HUES64 (cell line): ENCODE data around the gene USP8.
"Not testable (repeated sequence)": the region's sequence is repeated elsewhere in the genome, so short reads cannot be mapped to it uniquely, and the experiment has no call there.

ENCODE experiments used
- H3K27ac ChIP-seq: 2 replicates; pipeline ENCODE4 v1.7.0; 2013; ENCODE audit warnings: low read depth, low read length, inconsistent platforms
- H3K27me3 ChIP-seq: 2 replicates; pipeline ENCODE4 v1.6.1; 2013; ENCODE audit warnings: mild to moderate bottlenecking, low read length; ENCODE audit not compliant: insufficient read depth
- H3K36me3 ChIP-seq: 2 replicates; pipeline ENCODE4 v1.6.1; 2013; ENCODE audit warnings: mild to moderate bottlenecking, low read length; ENCODE audit not compliant: insufficient read depth
- H3K4me1 ChIP-seq: 2 replicates; pipeline ENCODE4 v1.6.1; 2013; ENCODE audit warnings: mild to moderate bottlenecking, low read length, moderate library complexity; ENCODE audit not compliant: insufficient read depth
- H3K4me3 ChIP-seq: 2 replicates; pipeline ENCODE4 v1.5.1; 2013; ENCODE audit warnings: mild to moderate bottlenecking, low read length, moderate library complexity
- H3K9ac ChIP-seq: 2 replicates; pipeline ENCODE4 v1.6.1; 2013; ENCODE audit warnings: mild to moderate bottlenecking, low read depth, low read length
- H3K9me3 ChIP-seq: 2 replicates; pipeline ENCODE4 v1.6.1; 2013; ENCODE audit warnings: low read depth, low read length; ENCODE audit not compliant: insufficient read depth
- WGBS: fragments of 150-250, 120-280 bp; methylation state at CpG from one replicate; pipeline ENCODE4 v1.1.7; 2013; ENCODE audit warnings: missing lambda C conversion rate; 5-methylcytosine and 5-hydroxymethylcytosine counted together

Gene USP8

GRCh38 chr15:50415752-50416404 is 8.3 kb upstream of the USP8 start:
- no peaks in the 10 kb centered on the region for H3K9me3 ChIP-seq
- no peak overlapping the region for H3K4me3 ChIP-seq
- no peak overlapping the region for H3K9ac ChIP-seq
- 90% methylated on average over 1 of the region's 3 CpGs for WGBS
- no peaks in the 10 kb centered on the region for H3K36me3 ChIP-seq
- H3K27me3 ChIP-seq = no peaks in the 10 kb centered on the region
- no peak overlapping the region for H3K27ac ChIP-seq
- no peaks in the 10 kb centered on the region for H3K4me1 ChIP-seq

DNA sequence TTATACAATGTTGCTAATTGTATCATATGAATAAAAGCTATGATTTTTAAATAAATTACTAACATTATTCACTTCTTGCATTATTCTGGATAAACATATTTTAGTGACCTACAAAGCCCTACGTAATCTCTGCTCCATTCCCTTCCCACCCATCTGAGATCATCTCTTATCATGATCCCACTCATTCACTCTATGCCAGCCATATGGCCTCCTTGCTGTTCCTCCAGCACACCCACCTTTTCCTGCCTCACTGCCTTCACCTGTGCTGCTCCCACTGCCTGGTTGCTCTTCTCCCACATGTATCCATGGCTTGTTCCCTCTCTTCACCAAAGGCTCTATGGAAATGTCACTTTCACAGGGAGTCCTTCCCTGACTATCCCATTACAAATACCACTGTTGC is 7.3 kb upstream of the USP8 start:
- Histone ChIP-seq H3K27me3 (no peaks in the 10 kb centered on the region), H3K27ac (no peak overlapping the region), H3K9ac (no peak overlapping the region), H3K4me1 (no peaks in the 10 kb centered on the region), H3K36me3 (no peaks in the 10 kb centered on the region), H3K9me3 (no peaks in the 10 kb centered on the region), H3K4me3 (no peak overlapping the region)
- 93% methylated on average over 1 of the region's 1 CpG for WGBS

DNA sequence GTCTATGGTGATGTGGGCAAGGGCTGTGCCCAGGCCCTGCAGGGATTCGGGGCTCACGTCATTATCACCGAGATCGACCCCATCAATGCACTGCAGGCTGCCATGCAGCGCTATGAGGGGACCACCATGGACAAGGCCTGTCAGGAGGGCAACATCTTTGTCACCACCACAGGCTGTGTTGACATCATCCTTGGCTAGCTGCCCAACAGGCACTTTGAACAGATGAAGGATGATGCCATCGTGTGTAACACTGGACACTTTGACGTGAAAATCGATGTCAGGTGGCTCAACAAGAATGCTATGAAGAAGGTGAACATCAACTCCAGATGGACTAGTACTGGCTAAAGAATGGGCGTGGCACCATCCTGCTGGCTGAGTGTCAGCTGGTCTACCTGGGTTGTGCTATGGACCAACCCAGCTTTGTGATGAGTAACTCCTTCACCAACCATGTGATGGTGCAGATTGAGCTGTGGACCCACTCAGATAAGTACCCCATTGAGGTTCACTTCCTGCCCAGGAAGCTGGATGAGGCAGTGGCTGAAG is 6.1 kb upstream of the USP8 start:
- Histone ChIP-seq H3K4me3 (no peak overlapping the region), H3K9me3 (no peaks in the 10 kb centered on the region), H3K27ac (no peak overlapping the region), H3K4me1 (no peaks in the 10 kb centered on the region), H3K9ac (no peak overlapping the region), H3K36me3 (no peaks in the 10 kb centered on the region), H3K27me3 (no peaks in the 10 kb centered on the region)
- 93% methylated on average over 9 of the region's 9 CpGs for WGBS

GRCh38 chr15:50425219-50425618 is 1.0 kb downstream of the USP8 start:
- no peaks in the 10 kb centered on the region for H3K27me3 ChIP-seq
- WGBS = 46% methylated on average over 5 of the region's 5 CpGs
- peaks cover 4% of the 10 kb centered on the region; the same call in 1 of the 2 replicates for H3K4me1 ChIP-seq
- peak overlapping the region; percentile 91 for H3K9ac ChIP-seq
- peaks cover 14% of the 10 kb centered on the region for H3K36me3 ChIP-seq
- no peak overlapping the region for H3K27ac ChIP-seq
- H3K9me3 ChIP-seq = no peaks in the 10 kb centered on the region
- H3K4me3 ChIP-seq = peak overlapping the region; percentile 87

DNA sequence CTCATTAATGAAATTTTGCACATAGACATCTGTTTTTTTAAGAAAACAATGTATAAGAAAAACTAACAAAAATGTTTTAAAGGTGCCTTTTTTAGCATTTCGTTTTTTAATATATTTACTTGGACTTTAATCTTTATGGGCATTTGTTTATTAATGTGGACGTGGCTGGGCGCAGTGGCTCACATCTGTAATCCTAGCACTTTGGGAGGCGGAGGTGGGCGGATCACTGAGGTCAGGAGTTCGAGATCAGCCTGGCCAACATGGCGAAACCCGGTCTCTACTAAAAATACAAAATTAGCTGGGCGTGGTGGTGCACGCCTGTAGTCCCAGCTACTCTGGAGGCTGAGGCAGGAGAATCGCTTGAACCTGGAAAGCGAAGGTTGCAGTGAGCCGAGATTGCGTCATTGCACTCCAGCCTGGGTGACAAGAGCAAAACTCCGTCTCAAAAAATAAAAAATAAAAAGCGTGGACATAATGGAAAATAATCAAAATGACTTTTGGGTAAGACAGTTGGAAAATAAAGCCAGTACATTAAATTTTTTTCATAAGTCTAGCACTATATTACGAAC is 1.6 kb downstream of the USP8 start:
- WGBS = 93% methylated on average over 16 of the region's 17 CpGs
- Histone ChIP-seq H3K9ac (peak overlapping the region; percentile 91; the same call in 1 of the 2 replicates), H3K4me3 (peak overlapping the region; percentile 87), H3K36me3 (peaks cover 14% of the 10 kb centered on the region)
- not testable (repeated sequence) for H3K9me3 ChIP-seq, H3K27ac ChIP-seq, H3K27me3 ChIP-seq, H3K4me1 ChIP-seq

DNA sequence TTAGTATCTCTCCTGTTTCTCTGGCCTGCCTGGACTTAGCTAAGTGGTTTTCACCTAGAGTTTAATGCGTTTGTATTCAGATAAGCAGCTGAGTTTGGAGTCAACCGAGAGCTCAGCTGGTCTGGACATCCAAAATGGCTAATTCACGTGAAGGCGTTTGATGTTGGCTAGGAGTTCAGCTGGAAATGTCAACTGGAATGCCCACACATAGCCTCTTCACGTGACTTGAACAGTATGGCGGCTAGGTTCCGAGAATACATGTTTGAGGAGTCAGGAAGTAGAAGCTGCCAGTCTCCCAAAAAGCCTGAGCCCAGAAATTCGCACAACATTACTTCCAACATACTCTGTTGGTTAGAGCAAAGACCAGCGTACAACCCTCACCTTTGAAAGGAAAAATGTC is 2.2 kb downstream of the USP8 start:
- no peak overlapping the region for H3K27ac ChIP-seq
- no peak overlapping the region for H3K9ac ChIP-seq
- peaks cover 14% of the 10 kb centered on the region for H3K36me3 ChIP-seq
- H3K4me3 ChIP-seq = no peak overlapping the region
- H3K4me1 ChIP-seq = peaks cover 4% of the 10 kb centered on the region; the same call in 1 of the 2 replicates
- H3K27me3 ChIP-seq = no peaks in the 10 kb centered on the region
- 91% methylated on average over 9 of the region's 9 CpGs for WGBS
- no peaks in the 10 kb centered on the region for H3K9me3 ChIP-seq

GRCh38 chr15:50431204-50431603 is 7.0 kb downstream of the USP8 start:
- H3K27me3 ChIP-seq = no peaks in the 10 kb centered on the region
- H3K9me3 ChIP-seq = no peaks in the 10 kb centered on the region
- no peak overlapping the region for H3K9ac ChIP-seq
- WGBS = 100% methylated on average over 1 of the region's 1 CpG
- no peaks in the 10 kb centered on the region for H3K4me1 ChIP-seq
- no peak overlapping the region for H3K4me3 ChIP-seq
- no peak overlapping the region for H3K27ac ChIP-seq
- H3K36me3 ChIP-seq = peaks cover 24% of the 10 kb centered on the region

DNA sequence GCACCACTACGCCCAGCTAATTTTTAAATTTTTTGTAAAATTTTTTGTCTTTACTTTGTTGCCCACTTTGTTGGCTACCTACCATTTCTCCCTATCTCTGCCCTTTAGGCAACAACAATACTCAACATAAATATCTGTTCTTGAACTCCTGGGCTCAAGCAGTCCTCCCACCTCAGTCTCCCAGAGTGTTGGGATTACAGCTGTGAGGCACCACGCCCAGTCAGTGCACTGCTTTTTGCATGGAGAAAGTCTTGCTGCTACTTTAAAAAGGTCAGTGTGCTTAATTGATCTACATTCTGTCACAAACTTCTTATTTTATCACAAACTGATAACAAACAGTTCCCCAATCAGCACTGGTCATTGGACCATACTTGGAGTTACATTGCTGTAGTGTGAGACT is 8.0 kb downstream of the USP8 start:
- Histone ChIP-seq H3K9ac (no peak overlapping the region), H3K36me3 (peaks cover 18% of the 10 kb centered on the region)
- 98% methylated on average over 2 of the region's 2 CpGs for WGBS

GRCh38 chr15:50435772-50436171 is 11.6 kb downstream of the USP8 start:
- H3K27ac ChIP-seq = no peak overlapping the region
- H3K4me1 ChIP-seq = no peaks in the 10 kb centered on the region
- H3K27me3 ChIP-seq = no peaks in the 10 kb centered on the region
- H3K9me3 ChIP-seq = no peaks in the 10 kb centered on the region
- H3K4me3 ChIP-seq = no peak overlapping the region
- 91% methylated on average over 2 of the region's 2 CpGs for WGBS
- no peak overlapping the region for H3K9ac ChIP-seq
- H3K36me3 ChIP-seq = peaks cover 33% of the 10 kb centered on the region

More for the DNA sequence above, 8.0 kb downstream of the USP8 start:
- no peaks in the 10 kb centered on the region for H3K27me3 ChIP-seq
- no peak overlapping the region for H3K27ac ChIP-seq
- no peak overlapping the region for H3K4me3 ChIP-seq
- no peaks in the 10 kb centered on the region for H3K4me1 ChIP-seq
- H3K9me3 ChIP-seq = no peaks in the 10 kb centered on the region

DNA sequence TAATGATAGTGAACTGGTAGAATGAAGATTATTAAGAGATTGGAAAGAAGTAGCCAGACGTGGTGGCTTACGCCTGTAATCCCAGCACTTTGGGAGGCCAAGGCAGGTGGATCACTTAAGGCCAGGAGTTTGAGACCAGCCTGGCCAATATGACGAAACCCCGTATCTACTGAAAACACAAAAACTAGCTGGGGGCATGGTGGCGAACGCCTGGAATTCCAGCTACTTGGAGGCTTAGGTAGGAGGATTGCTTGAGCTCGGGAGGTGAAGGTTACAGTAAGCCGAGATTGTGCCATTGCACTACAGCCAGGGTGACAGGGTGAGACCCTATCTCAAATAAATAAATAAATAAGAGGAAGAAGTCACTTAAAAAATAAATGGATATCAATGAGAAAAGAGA is 14.0 kb downstream of the USP8 start:
- Histone ChIP-seq H3K9me3 (no peaks in the 10 kb centered on the region), H3K4me1 (no peaks in the 10 kb centered on the region), H3K4me3 (no peak overlapping the region), H3K36me3 (peaks cover 44% of the 10 kb centered on the region), H3K27ac (no peak overlapping the region), H3K27me3 (no peaks in the 10 kb centered on the region), H3K9ac (no peak overlapping the region)
- 98% methylated on average over 8 of the region's 8 CpGs for WGBS

- Histone ChIP-seq H3K9me3 (no peaks in the 10 kb centered on the region), H3K27ac (no peak overlapping the region), H3K36me3 (peaks cover 56% of the 10 kb centered on the region), H3K27me3 (no peaks in the 10 kb centered on the region), H3K4me1 (no peaks in the 10 kb centered on the region), H3K4me3 (no peak overlapping the region), H3K9ac (no peak overlapping the region)
- over 99% methylated on average over 5 of the region's 5 CpGs for WGBS
Measured at GRCh38 chr15:50440932-50441331, 16.7 kb downstream of the USP8 start.
